SK-N-MC (cell line): ENCODE data around the gene RSU1.

Experiments
- EZH2 ChIP-seq: fragments of 200-600 bp; sonication (generic); IDR thresholded peaks from one replicate; pipeline ENCODE4 v1.6.1; 2017; ENCODE audit warnings: antibody characterized with exemption
- POLR2AphosphoS5 ChIP-seq: IDR thresholded peaks from 2 replicates; pipeline ENCODE4 v1.6.1; 2012; ENCODE audit warnings: mild to moderate bottlenecking, low read depth, low read length, borderline replicate concordance

- TF ChIP-seq POLR2AphosphoS5 (no peak), EZH2 (no peak)
Measured at GRCh38 chr10:16735671-16736070, 81.6 kb downstream of the RSU1 start.
